Neutrophil (primary cell): Measurements from ENCODE around the gene MOCS2.
"Not testable (repeated sequence)": the region's sequence is repeated elsewhere in the genome, so short reads cannot be mapped to it uniquely, and the experiment has no call there.

Experiments
- H3K27ac ChIP-seq: fragments of 200-600 bp; sonication (generic); 2 replicates; pipeline ENCODE4 v1.5.1; 2016; ENCODE audit warnings: mild to moderate bottlenecking, moderate library complexity
- H3K27me3 ChIP-seq: fragments of 200-600 bp; sonication (generic); 2 replicates; pipeline ENCODE4 v1.6.0; 2016; ENCODE audit warnings: mild to moderate bottlenecking
- H3K36me3 ChIP-seq: fragments of 200-600 bp; sonication (generic); 2 replicates; pipeline ENCODE4 v1.5.1; 2017
- H3K4me1 ChIP-seq, 2 experiments: fragments of 200-600 bp in 1 of 2; sonication (generic) in 1 of 2; 1 replicate in 1 of 2; 2 replicates in 1 of 2; pipeline versions ENCODE4 v1.5.1 to v1.6.1; 2013 to 2016; ENCODE audit warnings: low read depth in 1 of 2, low read length in 1 of 2, mild to moderate bottlenecking in 1 of 2, moderate library complexity in 1 of 2; ENCODE audit not compliant: control insufficient read depth in 1 of 2, insufficient read depth in 1 of 2
- H3K4me3 ChIP-seq, 2 experiments: fragments of 200-600 bp in 1 of 2; sonication (generic) in 1 of 2; 1 replicate in 1 of 2; 2 replicates in 1 of 2; pipeline ENCODE4 v1.5.1; 2013 to 2016; ENCODE audit warnings: low read depth in 1 of 2, low read length in 1 of 2, mild to moderate bottlenecking in 1 of 2, moderate library complexity in 1 of 2
- H3K9me3 ChIP-seq: fragments of 200-600 bp; sonication (generic); 2 replicates; pipeline ENCODE4 v1.5.1; 2016
- TF ChIP-seq, protein P1 (sequence below): fragments of 200-600 bp; sonication (generic); IDR thresholded peaks from 2 replicates; pipeline ENCODE4 v1.5.1; 2016; ENCODE audit warnings: antibody characterized with exemption

The MOCS2 gene

DNA sequence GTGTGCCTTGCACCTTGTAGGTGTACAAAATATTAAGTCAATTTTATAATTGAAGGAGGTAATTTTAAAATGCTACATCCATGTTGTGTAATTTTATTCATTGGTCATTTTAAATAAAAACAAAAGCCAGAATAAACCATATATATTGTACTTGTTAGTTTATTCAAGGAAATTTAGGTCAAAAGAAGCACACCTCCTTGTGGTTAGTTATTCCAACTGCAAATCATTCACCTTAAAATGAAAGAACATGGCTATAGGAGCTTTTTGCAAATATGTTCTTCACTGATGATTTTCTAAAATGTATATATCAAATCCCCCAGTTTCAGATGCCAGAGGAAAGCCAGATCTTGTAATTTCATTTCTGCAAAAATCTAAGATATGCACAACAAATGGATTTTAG is 5.4 kb upstream of the MOCS2 start:
- Histone ChIP-seq H3K27ac (no peak overlapping the region), H3K9me3 (no peaks in the 10 kb centered on the region), H3K36me3 (no peaks in the 10 kb centered on the region), H3K4me3 (no peak overlapping the region), H3K4me1 (peaks cover 3% of the 10 kb centered on the region in 2 experiments), H3K27me3 (no peaks in the 10 kb centered on the region)
- TF ChIP-seq, protein P1, sequence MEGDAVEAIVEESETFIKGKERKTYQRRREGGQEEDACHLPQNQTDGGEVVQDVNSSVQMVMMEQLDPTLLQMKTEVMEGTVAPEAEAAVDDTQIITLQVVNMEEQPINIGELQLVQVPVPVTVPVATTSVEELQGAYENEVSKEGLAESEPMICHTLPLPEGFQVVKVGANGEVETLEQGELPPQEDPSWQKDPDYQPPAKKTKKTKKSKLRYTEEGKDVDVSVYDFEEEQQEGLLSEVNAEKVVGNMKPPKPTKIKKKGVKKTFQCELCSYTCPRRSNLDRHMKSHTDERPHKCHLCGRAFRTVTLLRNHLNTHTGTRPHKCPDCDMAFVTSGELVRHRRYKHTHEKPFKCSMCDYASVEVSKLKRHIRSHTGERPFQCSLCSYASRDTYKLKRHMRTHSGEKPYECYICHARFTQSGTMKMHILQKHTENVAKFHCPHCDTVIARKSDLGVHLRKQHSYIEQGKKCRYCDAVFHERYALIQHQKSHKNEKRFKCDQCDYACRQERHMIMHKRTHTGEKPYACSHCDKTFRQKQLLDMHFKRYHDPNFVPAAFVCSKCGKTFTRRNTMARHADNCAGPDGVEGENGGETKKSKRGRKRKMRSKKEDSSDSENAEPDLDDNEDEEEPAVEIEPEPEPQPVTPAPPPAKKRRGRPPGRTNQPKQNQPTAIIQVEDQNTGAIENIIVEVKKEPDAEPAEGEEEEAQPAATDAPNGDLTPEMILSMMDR, result no peak

DNA sequence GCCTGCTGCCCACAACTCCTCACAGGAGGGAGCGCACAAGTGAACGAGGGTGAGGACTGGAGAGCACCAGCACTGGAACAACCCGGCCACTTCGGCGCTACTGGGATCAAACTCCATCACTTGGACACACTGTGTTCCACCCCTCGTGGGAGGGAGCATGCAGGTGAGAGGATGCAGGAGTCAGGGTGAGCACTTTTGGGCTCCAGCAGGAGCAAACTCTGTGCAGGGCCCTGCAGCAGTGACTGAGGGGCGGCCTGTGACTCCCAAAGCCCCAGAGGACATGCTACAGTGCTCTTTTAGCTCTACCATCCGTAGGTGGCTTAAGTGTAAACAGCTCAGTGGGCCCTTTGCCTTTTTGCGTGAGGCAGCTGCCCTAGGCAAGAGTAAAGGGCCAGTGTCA is 4.4 kb upstream of the MOCS2 start:
- H3K27ac ChIP-seq, result no peak overlapping the region
- H3K4me1 ChIP-seq, result peaks cover 9 to 10% of the 10 kb centered on the region in 2 experiments
- H3K36me3 ChIP-seq, result no peaks in the 10 kb centered on the region
- TF ChIP-seq, protein P1, result no peak
- peaks cover 4% of the 10 kb centered on the region for H3K27me3 ChIP-seq
- H3K4me3 ChIP-seq, result no peak overlapping the region
- no peaks in the 10 kb centered on the region for H3K9me3 ChIP-seq

DNA sequence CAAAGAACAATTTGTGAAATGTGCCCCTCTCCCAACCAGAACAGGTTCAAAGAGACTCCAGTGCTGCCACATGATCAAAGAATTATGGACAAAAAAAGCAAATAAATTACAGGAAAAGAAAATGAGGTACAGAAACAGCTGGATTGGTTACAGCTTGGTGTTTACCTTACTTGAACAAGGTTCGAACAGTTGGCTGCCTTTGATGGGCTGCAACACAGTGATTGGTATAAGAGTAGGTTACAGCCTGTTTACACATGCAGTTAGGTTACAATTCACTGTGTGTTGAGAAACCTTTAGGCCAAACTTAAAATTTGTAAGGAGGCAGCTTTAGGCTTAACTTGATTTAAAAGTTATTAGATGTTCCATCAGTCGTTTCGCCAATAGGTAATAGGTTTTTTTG is 3.4 kb upstream of the MOCS2 start:
- TF ChIP-seq, protein P1, result no peak
- H3K36me3 ChIP-seq, result no peaks in the 10 kb centered on the region
- H3K27me3 ChIP-seq, result peaks cover 12% of the 10 kb centered on the region
- H3K9me3 ChIP-seq, result no peaks in the 10 kb centered on the region
- peaks cover 11% of the 10 kb centered on the region in 2 experiments for H3K4me1 ChIP-seq
- H3K27ac ChIP-seq, result no peak overlapping the region
- no peak overlapping the region for H3K4me3 ChIP-seq

DNA sequence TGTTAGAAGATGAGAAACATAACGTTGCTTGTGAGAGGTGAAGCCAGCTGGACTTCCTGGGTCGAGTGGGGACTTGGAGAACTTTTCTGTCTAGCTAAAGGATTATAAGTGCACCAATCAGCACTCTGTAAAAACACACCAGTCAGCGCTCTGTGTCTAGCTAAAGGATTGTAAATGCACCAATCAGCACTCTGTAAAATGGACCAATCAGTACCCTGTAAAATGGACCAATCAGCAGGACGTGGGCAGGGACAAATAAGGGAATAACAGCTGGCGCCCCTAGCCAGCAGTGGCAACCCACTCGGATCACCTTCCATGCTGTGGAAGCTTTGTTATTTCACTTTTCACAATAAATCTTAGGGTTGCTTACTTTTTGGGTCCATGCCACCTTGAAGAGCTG is 2.8 kb upstream of the MOCS2 start:
- H3K4me3 ChIP-seq, H3K27ac ChIP-seq, H3K36me3 ChIP-seq, H3K9me3 ChIP-seq: not testable (repeated sequence)
- Histone ChIP-seq H3K4me1 (peaks cover 11% of the 10 kb centered on the region in 2 experiments), H3K27me3 (peaks cover 12% of the 10 kb centered on the region)

DNA sequence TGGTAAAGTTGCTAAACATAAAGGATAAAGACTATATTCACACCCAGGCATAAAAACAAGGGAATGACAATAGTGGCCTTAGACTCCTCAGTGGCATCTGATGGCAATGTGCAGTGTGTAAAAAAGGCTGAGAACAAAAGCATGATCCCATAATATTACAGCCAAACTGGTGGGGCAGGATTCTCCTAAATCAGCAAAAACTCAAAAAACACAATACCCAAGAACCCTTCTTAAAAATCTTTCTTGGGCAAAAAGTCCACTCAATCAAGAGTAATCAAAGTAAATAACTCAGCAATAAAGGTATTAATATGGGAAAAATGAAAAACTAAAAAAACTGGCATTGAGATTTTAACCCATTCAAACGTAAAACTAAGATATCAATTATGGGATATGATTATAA is 1.6 kb upstream of the MOCS2 start:
- TF ChIP-seq, protein P1, result no peak
- Histone ChIP-seq H3K9me3 (no peaks in the 10 kb centered on the region), H3K36me3 (peaks cover under 1% of the 10 kb centered on the region), H3K27me3 (peaks cover 12% of the 10 kb centered on the region), H3K4me3 (no peak overlapping the region), H3K27ac (no peak overlapping the region), H3K4me1 (peaks cover 11% of the 10 kb centered on the region in 2 experiments)

DNA sequence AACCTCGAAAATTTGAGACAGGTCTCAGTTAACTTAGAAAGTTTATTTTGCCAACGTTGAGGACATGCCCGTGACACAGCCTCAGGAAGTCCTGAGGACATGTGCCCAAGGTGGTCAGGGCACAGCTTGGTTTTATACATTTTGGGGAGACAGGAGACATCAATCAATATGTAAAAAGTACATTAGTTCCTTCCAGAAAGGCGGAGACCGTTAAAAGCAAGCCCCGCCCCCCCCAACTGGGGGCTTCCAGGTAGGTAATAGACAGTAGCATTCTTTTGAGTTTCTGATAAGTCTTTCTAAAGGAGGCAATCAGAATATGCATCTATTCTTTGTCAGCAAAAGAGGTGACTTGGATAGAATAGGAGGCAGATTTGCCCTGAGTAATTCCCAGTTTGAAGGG is 599 bp upstream of the MOCS2 start:
- H3K27ac ChIP-seq, result no peak overlapping the region
- TF ChIP-seq, protein P1, result no peak

More for the DNA sequence above, 599 bp upstream of the MOCS2 start:
- Histone ChIP-seq H3K27me3 (peaks cover 12% of the 10 kb centered on the region), H3K4me3 (peak overlapping the region; percentile 70 to 81), H3K36me3 (peaks cover 3% of the 10 kb centered on the region), H3K9me3 (no peaks in the 10 kb centered on the region), H3K4me1 (peaks cover 11% of the 10 kb centered on the region in 2 experiments)
